GM21619 (cell line): ENCODE results near the gene CNFN.

Experiments used
- ATAC-seq: cut with Tn5 transposase; IDR thresholded peaks from one replicate; pipeline ENCODE4 v1.9.1; 2021; ENCODE audit not compliant: unreplicated experiment

The CNFN gene

DNA sequence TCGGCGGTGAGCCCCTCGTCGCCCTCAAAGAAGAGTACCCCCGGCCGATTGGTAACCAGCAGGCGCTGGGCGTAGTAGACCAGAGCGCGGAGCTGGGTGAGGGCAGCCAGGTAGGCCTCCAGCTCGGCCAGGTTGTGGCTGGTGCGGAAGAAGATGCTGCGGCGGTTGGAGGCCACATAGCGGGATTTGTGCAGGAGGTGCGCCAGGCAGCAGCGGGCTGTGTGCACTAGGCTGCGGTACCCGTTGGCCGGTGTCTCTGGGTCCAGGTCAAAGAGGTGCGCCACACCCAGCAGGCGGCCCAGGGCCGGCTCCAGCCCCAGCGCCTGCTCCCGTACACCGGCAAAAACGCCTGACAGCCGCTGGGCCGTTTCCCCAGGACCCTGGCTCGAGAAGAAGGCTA lies 20.3 kb upstream of the CNFN start:
- ATAC-seq = no peak

- ATAC-seq = no peak
Observed at GRCh38 chr19:42409477-42409876, 19.4 kb upstream of the CNFN start.

GRCh38 chr19:42407816-42408175 lies 17.7 kb upstream of the CNFN start:
- ATAC-seq = no peak

GRCh38 chr19:42407085-42407815 lies 17.2 kb upstream of the CNFN start:
- no peak for ATAC-seq

DNA sequence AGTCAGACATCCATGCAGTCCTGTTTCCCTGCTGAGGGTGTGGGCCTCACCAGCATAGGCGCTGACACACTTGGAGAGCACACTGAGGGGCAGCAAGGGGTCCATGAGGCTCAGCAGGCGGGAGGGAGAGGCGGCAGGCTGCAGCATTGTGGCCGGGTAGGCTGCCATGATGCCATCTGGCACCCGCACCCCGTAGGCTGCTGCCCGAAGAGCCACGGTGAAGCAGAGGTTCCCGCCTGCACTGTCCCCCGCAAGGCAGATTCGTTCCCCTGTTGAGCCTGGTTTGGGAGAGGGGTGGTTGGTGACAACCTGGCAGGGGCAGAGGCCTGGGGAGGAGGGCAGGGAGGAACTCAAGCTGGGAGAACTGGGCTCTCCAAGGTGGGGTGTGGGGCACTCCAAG lies 16.0 kb upstream of the CNFN start:
- no peak for ATAC-seq

GRCh38 chr19:42403586-42403985 lies 13.5 kb upstream of the CNFN start:
- ATAC-seq = no peak

DNA sequence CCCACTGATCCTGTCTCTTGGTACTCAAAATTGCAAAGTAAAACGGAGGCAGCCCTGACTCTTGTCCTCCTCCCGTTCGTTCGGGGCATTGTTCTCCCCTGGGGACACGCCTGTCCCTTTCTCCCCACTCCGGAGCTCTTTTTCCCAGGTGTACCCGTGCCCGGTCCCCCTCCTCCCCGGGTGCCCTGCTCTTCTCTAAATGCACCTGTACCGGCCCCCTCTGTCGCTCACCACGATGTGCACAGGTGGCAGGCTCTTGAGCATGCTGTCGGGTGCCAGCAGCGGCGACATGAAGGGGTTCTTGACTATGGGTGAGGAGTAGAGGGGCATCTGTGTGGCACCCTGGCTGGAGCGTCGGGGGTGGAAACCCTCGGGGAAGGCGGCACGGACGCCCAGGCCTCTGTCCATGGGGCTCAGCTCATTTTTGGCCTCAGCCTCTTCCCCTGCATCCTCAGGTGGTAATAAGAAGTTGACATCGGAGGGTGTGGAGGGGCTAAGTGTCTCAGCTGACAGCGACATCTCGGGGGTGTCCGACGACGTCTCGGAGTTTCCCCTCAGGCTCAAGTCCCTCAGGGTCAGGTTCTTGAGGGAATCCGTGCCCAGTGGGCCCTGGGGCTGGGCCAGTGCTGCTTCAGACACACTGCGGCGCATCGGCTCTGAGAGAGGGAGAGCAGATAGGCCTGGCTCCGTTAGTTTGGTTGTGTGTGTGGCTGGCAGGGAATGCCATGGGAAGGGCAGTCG lies 12.4 kb upstream of the CNFN start:
- no peak for ATAC-seq

- ATAC-seq = no peak
Observed at GRCh38 chr19:42401365-42402303, 11.5 kb upstream of the CNFN start.

- ATAC-seq = no peak
Observed at GRCh38 chr19:42400404-42400803, 10.3 kb upstream of the CNFN start.

DNA sequence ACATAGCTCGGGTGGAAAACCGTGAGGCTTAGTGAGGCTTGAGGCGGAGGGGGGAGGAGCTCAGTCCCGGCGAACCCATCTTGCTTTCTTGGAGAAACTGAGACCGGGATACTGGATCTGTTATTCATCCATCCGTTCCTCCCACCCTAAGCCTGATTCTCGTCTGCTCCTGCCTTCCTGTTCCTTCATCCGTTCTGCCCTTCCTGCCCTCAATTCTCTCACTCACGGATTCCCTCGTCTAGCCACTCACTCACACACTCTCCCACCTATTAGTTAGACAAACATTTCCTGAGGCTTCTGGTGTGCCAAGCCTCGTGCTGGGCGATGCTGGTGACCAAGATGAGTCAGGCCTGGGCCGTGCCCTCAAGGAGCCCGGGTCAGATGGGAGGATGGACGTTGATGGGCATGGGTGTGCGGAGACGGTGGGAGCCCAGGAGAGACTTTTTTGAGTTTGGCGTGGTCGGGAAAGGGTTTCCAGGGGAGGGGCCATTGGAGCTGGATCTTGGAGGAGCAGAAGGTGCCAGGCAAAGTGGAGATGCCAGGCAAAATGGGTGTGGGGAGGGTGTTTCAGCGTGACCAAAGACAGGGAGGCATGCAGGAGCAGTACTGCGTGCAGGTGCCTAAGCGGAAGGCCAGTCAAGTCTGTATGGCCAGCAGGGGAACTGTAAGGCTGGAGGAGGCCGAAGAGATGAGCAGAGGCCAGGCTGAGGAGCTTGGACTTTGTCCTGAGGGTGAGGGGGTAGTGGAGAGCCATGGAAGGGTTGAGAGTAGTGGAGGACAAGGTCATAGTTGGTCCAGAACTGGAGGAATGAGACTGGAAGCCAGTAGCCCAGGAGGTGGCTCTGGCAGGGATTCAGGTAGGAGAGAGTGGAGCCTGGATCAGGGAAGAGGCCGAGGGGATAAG lies 7.4 kb upstream of the CNFN start:
- no peak for ATAC-seq

DNA sequence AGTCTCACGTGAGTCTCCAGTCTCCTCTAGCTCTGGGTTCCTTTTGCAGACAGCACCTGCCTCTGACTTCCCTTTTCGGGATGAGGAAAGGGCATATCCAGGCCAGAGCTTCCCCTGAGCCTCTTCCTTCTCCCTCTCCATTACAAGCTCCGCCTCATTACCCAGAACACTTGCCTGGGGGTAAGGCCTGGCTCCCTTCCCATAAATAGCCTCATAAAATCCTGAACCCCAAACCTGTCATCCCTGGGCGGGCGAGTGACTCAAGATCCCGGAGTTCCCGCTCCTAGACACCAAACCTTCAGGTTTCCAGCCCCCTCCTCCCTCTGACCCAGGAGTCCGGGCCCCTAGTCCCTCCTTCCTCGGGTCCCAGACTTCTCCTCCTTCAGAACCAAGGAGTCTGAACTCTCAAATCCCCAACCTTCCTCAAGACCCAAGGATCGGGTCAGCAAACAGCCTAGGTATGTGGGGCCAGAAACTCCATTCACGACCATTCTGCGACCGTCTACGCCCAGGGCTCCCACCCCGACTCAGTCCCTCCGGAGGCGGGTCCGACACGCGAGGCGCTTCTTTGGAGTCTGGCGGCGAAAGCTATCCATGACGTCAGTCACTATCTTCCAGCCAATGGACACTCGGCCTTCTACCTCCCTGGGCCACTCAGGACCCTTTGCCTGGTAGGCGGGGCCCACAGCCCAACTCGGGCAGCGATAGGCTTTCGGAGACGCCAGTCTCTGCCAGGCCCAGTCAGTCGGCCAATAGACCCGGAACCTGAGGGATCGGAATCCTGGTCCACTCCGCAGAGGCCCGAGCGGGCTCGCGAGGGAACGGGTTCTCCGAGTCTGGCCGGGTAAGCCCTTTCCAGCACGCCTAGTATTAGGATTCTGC lies 6.5 kb upstream of the CNFN start:
- peak; percentile 97 for ATAC-seq

DNA sequence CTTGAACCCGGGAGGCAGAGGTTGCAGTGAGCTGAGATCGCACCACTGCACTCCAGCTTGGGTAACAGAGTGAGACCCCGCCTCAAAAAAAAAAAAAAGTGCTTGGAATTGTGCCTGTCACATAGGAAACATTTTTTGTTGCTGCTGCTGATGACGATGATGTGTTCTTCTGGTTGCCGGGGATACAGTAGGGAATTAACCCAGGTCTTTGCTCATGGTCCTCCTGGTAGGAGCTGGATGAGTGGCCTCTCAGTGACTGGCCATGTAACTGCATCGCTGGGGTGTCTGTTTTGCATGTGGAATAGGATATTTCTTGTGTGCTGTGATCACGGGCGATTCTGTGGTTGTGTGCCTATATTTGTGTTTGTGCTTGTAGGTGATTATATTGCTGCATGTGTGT lies 4.7 kb upstream of the CNFN start:
- ATAC-seq = no peak

GRCh38 chr19:42392165-42392564 lies 2.1 kb upstream of the CNFN start:
- no peak for ATAC-seq

- ATAC-seq = no peak
Observed at GRCh38 chr19:42388851-42389489, 1.1 kb downstream of the CNFN start.

- ATAC-seq = no peak
Observed at GRCh38 chr19:42386974-42387707, 3.0 kb downstream of the CNFN start.

GRCh38 chr19:42380155-42380554 lies 9.9 kb downstream of the CNFN start:
- no peak for ATAC-seq

GRCh38 chr19:42378225-42379215 lies 11.6 kb downstream of the CNFN start:
- ATAC-seq = no peak
